Measurements from ENCODE around the gene NEDD4. TPM values are rescaled to one million over a fixed set of nuclear protein-coding genes. Genes with fewer than 3 reads are reported as not detected.
A peak's percentile ranks its signal among the peaks of the same experiment; 100 is the strongest.

The NEDD4 gene
- total and polyA plus RNA-seq, 10 of the 15 experiments (the other 5 are each of a cell fraction or from before 2014, with no cell fraction given): 1.3 to 7.7 (median 4.4) TPM

DNA sequence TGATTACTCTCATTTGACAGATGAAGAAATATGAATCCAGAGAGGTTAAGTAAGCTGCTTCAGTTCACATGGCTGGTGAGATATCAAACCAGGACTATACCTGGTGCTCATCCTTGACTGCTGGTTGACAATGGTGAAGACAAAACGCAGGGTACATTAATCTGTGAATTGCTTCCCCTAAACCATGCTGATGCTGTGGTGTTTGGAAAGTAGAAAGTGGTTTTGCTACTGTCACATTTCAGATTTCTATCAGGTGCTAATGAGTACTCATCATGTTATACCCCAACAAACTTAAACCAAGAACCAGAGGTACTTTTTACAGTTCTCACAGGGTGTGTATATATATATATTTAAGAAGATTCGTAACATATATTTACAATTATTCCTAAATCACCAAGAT is 165.5 kb downstream of the NEDD4 start:
- H3K9me3 ChIP-seq (replicated peaks; ENCODE audit: control insufficient read depth, insufficient read depth, low read length): no peaks in the 10 kb centered on the region
- peaks cover 11% of the 10 kb centered on the region for H3K4me1 ChIP-seq (ENCODE audit: control insufficient read depth, insufficient read depth, low read length)
- CTCF ChIA-PET: no interaction called here
- no peak overlapping the region for H3K4me3 ChIP-seq
- no peak overlapping the region for H3K27ac ChIP-seq (ENCODE audit: control insufficient read depth, insufficient read depth)
- POLR2A ChIA-PET: no interaction called here
- no TSS peak for BruUV-seq (replicated peaks)
- no peak overlapping the region for H3K4me2 ChIP-seq (ENCODE audit: control insufficient read depth, insufficient read depth)
- no peak; the same call in 1 of the 3 replicates for ATAC-seq
- H3K27me3 ChIP-seq (replicated peaks in 1 of 2; ENCODE audit: control insufficient read depth in 2 of 2, insufficient read depth in 2 of 2, low read length in 1 of 2): no peaks in the 10 kb centered on the region
- 50% methylated on average over 2 of the region's 2 CpGs for WGBS (ENCODE audit: insufficient coverage, insufficient replicate concordance, low lambda C conversion rate, missing lambda C conversion rate)
- no peak for DNase-seq (ENCODE audit: low read depth, low spot score)
- SMC1A ChIA-PET (ENCODE audit: uncharacterized antibody, unreplicated experiment): no interaction called here
- no peaks in the 10 kb centered on the region for H3K36me3 ChIP-seq (ENCODE audit: control insufficient read depth in 2 of 2, insufficient read depth in 2 of 2, low read length in 1 of 2)
- H2AFZ ChIP-seq (ENCODE audit: control insufficient read depth, low read depth, low read length): no peak overlapping the region
- in situ Hi-C loops (cut with MboI) (no loop called here), intact Hi-C loops (cut with micrococcal nuclease; ENCODE audit: unreplicated experiment) (no loop called here)
- RAD21 ChIA-PET (ENCODE audit: unreplicated experiment): no interaction called here
- no peaks in the 10 kb centered on the region for H4K20me1 ChIP-seq (ENCODE audit: control insufficient read depth, insufficient read depth)
- peak; percentile 50; the same call in 1 of the 2 replicates for TF ChIP-seq MTA2 (IDR thresholded peaks at IDR 0.05; ENCODE audit: low read depth)
- TF ChIP-seq, protein P1, sequence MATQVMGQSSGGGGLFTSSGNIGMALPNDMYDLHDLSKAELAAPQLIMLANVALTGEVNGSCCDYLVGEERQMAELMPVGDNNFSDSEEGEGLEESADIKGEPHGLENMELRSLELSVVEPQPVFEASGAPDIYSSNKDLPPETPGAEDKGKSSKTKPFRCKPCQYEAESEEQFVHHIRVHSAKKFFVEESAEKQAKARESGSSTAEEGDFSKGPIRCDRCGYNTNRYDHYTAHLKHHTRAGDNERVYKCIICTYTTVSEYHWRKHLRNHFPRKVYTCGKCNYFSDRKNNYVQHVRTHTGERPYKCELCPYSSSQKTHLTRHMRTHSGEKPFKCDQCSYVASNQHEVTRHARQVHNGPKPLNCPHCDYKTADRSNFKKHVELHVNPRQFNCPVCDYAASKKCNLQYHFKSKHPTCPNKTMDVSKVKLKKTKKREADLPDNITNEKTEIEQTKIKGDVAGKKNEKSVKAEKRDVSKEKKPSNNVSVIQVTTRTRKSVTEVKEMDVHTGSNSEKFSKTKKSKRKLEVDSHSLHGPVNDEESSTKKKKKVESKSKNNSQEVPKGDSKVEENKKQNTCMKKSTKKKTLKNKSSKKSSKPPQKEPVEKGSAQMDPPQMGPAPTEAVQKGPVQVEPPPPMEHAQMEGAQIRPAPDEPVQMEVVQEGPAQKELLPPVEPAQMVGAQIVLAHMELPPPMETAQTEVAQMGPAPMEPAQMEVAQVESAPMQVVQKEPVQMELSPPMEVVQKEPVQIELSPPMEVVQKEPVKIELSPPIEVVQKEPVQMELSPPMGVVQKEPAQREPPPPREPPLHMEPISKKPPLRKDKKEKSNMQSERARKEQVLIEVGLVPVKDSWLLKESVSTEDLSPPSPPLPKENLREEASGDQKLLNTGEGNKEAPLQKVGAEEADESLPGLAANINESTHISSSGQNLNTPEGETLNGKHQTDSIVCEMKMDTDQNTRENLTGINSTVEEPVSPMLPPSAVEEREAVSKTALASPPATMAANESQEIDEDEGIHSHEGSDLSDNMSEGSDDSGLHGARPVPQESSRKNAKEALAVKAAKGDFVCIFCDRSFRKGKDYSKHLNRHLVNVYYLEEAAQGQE (IDR thresholded peaks at IDR 0.05; ENCODE audit: low read depth, low read length): no peak
- no peaks in the 10 kb centered on the region for H3K79me2 ChIP-seq (ENCODE audit: control insufficient read depth, insufficient read depth, low read length)
- no peak for FAIRE-seq
- no peak overlapping the region for H3K9ac ChIP-seq (ENCODE audit: control insufficient read depth, insufficient read depth, low read length)

DNA sequence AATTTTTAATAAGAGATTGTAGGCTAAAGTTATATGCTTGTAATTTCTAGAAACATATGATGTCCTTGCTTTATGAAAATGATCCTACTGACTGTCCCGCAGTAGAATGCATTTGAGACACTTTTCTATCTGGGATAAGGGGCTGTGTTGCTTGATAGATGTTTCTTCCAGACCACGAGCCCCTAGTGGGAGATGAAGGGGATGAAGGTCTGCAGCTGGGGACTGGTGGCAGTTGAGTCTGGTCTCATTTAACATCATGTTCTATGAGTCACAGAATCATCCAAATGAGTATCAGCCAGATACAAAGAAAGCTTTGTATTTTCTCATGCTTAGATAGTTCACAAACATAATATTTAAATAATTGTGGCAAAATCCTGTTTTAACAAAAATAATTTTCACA is 166.2 kb downstream of the NEDD4 start:
- RAD21 ChIA-PET (ENCODE audit: unreplicated experiment): no interaction called here
- 48% methylated on average over 2 of the region's 2 CpGs for WGBS (ENCODE audit: insufficient coverage, insufficient replicate concordance, low lambda C conversion rate, missing lambda C conversion rate)
- BruUV-seq (replicated peaks): no TSS peak
- FAIRE-seq (no peak), DNase-seq (ENCODE audit: low read depth, low spot score) (no peak), ATAC-seq (no peak)
- POLR2A ChIA-PET: no interaction called here
- peaks cover 11% of the 10 kb centered on the region for H3K4me1 ChIP-seq (ENCODE audit: control insufficient read depth, insufficient read depth, low read length)
- CTCF ChIA-PET: no interaction called here
- no peaks in the 10 kb centered on the region for H3K9me3 ChIP-seq (replicated peaks; ENCODE audit: control insufficient read depth, insufficient read depth, low read length)
- no peak overlapping the region for H3K4me3 ChIP-seq
- no peak overlapping the region for H3K27ac ChIP-seq (ENCODE audit: control insufficient read depth, insufficient read depth)
- no peaks in the 10 kb centered on the region for H3K79me2 ChIP-seq (ENCODE audit: control insufficient read depth, insufficient read depth, low read length)
- H3K9ac ChIP-seq (ENCODE audit: control insufficient read depth, insufficient read depth, low read length): no peak overlapping the region
- no peak overlapping the region for H3K4me2 ChIP-seq (ENCODE audit: control insufficient read depth, insufficient read depth)
- SMC1A ChIA-PET (ENCODE audit: uncharacterized antibody, unreplicated experiment): no interaction called here
- intact Hi-C loops (cut with micrococcal nuclease; ENCODE audit: unreplicated experiment): no loop called here
- H3K27me3 ChIP-seq (replicated peaks in 1 of 2; ENCODE audit: control insufficient read depth in 2 of 2, insufficient read depth in 2 of 2, low read length in 1 of 2): no peaks in the 10 kb centered on the region
- H4K20me1 ChIP-seq (ENCODE audit: control insufficient read depth, insufficient read depth): no peaks in the 10 kb centered on the region
- no peaks in the 10 kb centered on the region for H3K36me3 ChIP-seq (ENCODE audit: control insufficient read depth in 2 of 2, insufficient read depth in 2 of 2, low read length in 1 of 2)
- in situ Hi-C loops (cut with MboI): no loop called here
- no peak overlapping the region for H2AFZ ChIP-seq (ENCODE audit: control insufficient read depth, low read depth, low read length)
- TF ChIP-seq PAX8 (IDR thresholded peaks at IDR 0.05) (no peak), DPF2 (IDR thresholded peaks at IDR 0.05) (no peak), TCF3 (IDR thresholded peaks at IDR 0.05; ENCODE audit: borderline replicate concordance, insufficient read depth, low read depth, low read length) (no peak)
- TF ChIP-seq, protein P2, sequence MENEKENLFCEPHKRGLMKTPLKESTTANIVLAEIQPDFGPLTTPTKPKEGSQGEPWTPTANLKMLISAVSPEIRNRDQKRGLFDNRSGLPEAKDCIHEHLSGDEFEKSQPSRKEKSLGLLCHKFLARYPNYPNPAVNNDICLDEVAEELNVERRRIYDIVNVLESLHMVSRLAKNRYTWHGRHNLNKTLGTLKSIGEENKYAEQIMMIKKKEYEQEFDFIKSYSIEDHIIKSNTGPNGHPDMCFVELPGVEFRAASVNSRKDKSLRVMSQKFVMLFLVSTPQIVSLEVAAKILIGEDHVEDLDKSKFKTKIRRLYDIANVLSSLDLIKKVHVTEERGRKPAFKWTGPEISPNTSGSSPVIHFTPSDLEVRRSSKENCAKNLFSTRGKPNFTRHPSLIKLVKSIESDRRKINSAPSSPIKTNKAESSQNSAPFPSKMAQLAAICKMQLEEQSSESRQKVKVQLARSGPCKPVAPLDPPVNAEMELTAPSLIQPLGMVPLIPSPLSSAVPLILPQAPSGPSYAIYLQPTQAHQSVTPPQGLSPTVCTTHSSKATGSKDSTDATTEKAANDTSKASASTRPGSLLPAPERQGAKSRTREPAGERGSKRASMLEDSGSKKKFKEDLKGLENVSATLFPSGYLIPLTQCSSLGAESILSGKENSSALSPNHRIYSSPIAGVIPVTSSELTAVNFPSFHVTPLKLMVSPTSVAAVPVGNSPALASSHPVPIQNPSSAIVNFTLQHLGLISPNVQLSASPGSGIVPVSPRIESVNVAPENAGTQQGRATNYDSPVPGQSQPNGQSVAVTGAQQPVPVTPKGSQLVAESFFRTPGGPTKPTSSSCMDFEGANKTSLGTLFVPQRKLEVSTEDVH (IDR thresholded peaks at IDR 0.05; ENCODE audit: low read depth, partially characterized antibody): no peak
- TF ChIP-seq, protein P3, sequence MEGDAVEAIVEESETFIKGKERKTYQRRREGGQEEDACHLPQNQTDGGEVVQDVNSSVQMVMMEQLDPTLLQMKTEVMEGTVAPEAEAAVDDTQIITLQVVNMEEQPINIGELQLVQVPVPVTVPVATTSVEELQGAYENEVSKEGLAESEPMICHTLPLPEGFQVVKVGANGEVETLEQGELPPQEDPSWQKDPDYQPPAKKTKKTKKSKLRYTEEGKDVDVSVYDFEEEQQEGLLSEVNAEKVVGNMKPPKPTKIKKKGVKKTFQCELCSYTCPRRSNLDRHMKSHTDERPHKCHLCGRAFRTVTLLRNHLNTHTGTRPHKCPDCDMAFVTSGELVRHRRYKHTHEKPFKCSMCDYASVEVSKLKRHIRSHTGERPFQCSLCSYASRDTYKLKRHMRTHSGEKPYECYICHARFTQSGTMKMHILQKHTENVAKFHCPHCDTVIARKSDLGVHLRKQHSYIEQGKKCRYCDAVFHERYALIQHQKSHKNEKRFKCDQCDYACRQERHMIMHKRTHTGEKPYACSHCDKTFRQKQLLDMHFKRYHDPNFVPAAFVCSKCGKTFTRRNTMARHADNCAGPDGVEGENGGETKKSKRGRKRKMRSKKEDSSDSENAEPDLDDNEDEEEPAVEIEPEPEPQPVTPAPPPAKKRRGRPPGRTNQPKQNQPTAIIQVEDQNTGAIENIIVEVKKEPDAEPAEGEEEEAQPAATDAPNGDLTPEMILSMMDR (IDR thresholded peaks at IDR 0.05 in 2 of 3, conservative IDR thresholded peaks at IDR 0.05 in 1 of 3; ENCODE audit: control insufficient read depth in 2 of 3, extremely low read depth in 1 of 3, insufficient read depth in 1 of 3, low read depth in 3 of 3, low read length in 3 of 3): no peak
- TF ChIP-seq, protein P4, sequence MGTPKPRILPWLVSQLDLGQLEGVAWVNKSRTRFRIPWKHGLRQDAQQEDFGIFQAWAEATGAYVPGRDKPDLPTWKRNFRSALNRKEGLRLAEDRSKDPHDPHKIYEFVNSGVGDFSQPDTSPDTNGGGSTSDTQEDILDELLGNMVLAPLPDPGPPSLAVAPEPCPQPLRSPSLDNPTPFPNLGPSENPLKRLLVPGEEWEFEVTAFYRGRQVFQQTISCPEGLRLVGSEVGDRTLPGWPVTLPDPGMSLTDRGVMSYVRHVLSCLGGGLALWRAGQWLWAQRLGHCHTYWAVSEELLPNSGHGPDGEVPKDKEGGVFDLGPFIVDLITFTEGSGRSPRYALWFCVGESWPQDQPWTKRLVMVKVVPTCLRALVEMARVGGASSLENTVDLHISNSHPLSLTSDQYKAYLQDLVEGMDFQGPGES (IDR thresholded peaks at IDR 0.05): no peak

Measured in GM12878 (cell line).